ENCODE data around the gene SRA1.

DNA sequence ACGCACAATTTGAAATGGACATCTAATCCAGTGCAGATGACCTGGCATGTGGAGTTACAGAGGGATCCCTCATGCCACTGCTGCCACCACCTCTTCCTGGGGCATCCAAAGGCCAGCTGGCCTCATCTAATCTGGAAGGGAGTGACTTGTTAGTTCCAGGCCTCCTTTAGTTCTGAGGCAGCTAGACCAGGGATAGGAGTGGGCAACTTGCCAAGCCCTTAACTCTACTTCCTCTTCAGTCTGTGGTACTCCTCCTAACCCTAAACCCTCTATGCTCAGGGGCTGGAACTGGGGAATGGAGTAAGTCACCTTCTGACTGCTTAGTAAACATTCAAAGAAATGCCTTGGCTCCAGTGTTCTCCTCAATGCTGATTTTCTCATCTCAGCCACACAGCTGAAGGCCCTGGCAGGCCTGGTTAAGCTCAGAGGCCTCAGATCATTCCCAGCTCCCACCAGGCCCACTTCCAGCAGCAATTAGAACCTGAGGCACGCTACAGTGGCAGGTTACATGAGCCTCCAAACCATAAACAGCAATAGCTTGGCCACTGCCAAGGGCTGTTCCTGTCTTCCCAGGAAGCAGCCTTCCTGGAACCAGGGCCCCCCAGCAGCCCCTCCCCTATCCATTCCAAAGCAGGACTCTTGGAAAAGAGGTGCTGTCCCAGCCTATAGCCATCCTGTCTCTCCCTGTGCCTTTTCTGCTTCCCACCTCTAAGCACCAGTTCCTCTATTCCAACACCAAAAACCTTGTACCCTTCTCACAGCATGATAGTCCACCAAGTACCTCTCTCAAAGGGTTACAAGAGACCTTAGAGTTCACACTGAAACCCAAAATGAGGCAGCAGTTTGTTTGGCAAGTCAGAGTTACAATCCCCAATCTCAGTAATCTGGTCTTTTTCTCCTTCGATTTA lies 7.8 kb downstream of the SRA1 start:
- TF ChIP-seq CTCF (IDR thresholded peaks at IDR 0.05; ENCODE audit: low read depth, low read length, missing input control) (no peak), SP1 (IDR thresholded peaks at IDR 0.05) (no peak), TAF1 (conservative IDR thresholded peaks at IDR 0.05) (no peak), EGR1 (IDR thresholded peaks at IDR 0.05; ENCODE audit: low read depth in 2 of 2) (no peak), RAD21 (IDR thresholded peaks at IDR 0.05) (no peak), JUND (IDR thresholded peaks at IDR 0.05) (no peak), RXRA (IDR thresholded peaks at IDR 0.05) (no peak), GABPA (IDR thresholded peaks at IDR 0.05 in 1 of 2, conservative IDR thresholded peaks at IDR 0.05 in 1 of 2) (no peak)
